ENCODE data around the gene CROCC2.

The CROCC2 gene

DNA sequence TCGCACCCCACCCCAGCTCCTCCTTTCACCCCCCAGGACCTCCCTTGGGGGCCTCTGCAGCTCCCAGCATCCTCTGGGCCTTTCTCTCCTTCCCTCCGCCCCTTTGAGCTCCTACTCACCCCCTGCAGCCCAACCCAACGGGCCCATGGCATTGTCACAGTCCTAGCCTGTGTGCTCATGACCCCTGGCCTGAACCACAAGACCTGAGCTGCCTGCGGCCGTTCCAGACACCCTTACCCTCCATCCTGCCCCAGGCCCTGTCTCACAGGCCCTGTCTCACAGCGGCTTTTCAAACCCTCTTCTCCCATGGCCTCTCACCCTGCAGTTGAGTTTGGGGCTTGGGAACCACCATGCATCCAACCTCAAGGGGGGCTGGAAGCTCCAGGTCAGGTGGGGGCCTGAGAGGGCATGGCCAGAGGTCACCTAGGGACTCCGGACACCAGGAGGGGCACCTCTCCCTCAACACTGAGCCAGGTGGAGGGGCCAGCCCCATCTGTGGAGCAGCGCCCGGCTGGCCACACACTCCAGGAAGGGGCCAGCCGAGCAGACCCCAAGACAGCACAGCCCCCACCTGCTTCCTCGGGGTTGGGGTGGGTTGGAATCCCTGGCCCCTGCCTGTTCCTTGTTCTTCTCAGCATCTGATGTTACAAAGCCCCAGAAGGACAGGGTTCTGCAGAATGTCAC lies 17.1 kb upstream of the CROCC2 start:
- H4K20me1 ChIP-seq (ENCODE audit: insufficient read depth, low read length) = no peaks in the 10 kb centered on the region
- DNase-seq (no peak), ATAC-seq (ENCODE audit: insufficient read depth, low read depth) (no peak)
- no peak overlapping the region for H3K4me2 ChIP-seq (ENCODE audit: insufficient read depth, low read length)
- no peak overlapping the region for H3K9ac ChIP-seq (ENCODE audit: low read depth, low read length)
- no peaks in the 10 kb centered on the region for H3K79me2 ChIP-seq (ENCODE audit: insufficient read depth, low read length)
- H3K36me3 ChIP-seq (ENCODE audit: insufficient read depth, low read length) = no peaks in the 10 kb centered on the region
- no peaks in the 10 kb centered on the region for H3K27me3 ChIP-seq (ENCODE audit: insufficient read depth, low read length, poor library complexity)
- no peaks in the 10 kb centered on the region for H3K9me3 ChIP-seq (ENCODE audit: insufficient read depth, low read length, severe bottlenecking)
- no peak overlapping the region for H3K4me3 ChIP-seq (ENCODE audit: low read depth in 1 of 2, low read length in 2 of 2)
- TF ChIP-seq EZH2 (IDR thresholded peaks at IDR 0.05; ENCODE audit: borderline replicate concordance, low read depth, low read length, severe bottlenecking) (no peak), CTCF (IDR thresholded peaks at IDR 0.05; ENCODE audit: borderline replicate concordance, extremely low read depth, low read length, poor library complexity, severe bottlenecking) (no peak)
- H2AFZ ChIP-seq (ENCODE audit: low read depth, low read length) = no peak overlapping the region
- H3K4me1 ChIP-seq (ENCODE audit: insufficient read depth, low read length) = no peaks in the 10 kb centered on the region
- H3K27ac ChIP-seq (ENCODE audit: low read length) = no peak overlapping the region

DNA sequence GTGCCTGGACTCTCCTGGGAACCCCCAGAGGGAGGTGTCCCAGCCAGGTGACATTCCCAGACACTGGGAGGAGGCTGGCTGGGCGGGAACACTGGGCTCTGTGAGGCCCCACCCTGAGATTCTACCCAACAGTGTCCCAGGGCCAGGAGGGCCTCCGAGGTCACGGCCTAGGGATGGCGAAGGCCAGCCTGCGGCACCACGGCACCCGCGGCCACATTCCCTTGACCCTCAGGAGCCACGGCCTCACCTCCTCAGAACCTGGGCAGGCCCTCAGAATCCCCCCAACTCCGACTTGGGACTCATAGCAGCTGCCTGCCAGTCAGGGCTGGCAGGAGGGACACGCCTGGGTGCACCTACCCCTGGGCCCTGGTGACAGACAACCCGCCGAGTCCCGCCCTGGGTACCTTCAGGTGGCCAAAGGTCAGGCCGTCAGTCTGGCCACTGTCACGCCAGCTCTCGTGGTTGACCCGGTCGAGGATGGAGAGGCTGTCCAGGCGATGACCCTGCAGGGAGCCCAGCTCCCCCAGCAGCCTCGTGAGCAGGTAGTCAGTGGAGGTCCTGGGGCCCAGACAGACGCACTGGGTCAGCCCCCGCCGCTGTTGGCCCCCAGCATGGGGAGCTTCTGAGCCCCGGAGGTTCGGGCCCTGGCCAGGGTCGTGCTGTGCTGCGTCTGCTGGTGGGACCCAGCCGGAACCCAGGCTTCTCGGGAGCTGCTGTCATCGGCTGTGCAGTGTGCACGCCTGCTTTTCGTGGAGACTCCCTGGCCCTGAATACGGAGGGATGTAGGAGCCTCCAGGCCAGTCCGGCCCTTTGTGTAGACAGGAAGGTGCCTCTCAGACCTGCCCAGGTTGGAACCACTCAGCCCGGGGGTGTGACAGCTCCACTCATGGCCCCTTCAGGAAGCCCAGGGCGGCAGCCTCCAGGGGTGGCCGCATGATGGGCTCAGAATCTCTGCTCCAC lies 16.3 kb upstream of the CROCC2 start:
- no peak overlapping the region for H3K9ac ChIP-seq (ENCODE audit: low read depth, low read length)
- no peaks in the 10 kb centered on the region for H3K79me2 ChIP-seq (ENCODE audit: insufficient read depth, low read length)
- no peaks in the 10 kb centered on the region for H3K36me3 ChIP-seq (ENCODE audit: insufficient read depth, low read length)
- DNase-seq (no peak), ATAC-seq (ENCODE audit: insufficient read depth, low read depth) (no peak)
- TF ChIP-seq CTCF (IDR thresholded peaks at IDR 0.05; ENCODE audit: borderline replicate concordance, extremely low read depth, low read length, poor library complexity, severe bottlenecking) = no peak
- TF ChIP-seq EZH2 (IDR thresholded peaks at IDR 0.05; ENCODE audit: borderline replicate concordance, low read depth, low read length, severe bottlenecking) = no peak
- H3K9me3 ChIP-seq (ENCODE audit: insufficient read depth, low read length, severe bottlenecking) = no peaks in the 10 kb centered on the region
- no peak overlapping the region for H3K27ac ChIP-seq (ENCODE audit: low read length)
- H3K4me2 ChIP-seq (ENCODE audit: insufficient read depth, low read length) = no peak overlapping the region
- H4K20me1 ChIP-seq (ENCODE audit: insufficient read depth, low read length) = no peaks in the 10 kb centered on the region
- no peaks in the 10 kb centered on the region for H3K4me1 ChIP-seq (ENCODE audit: insufficient read depth, low read length)
- no peak overlapping the region for H3K4me3 ChIP-seq (ENCODE audit: low read depth in 1 of 2, low read length in 2 of 2)
- H3K27me3 ChIP-seq (ENCODE audit: insufficient read depth, low read length, poor library complexity) = no peaks in the 10 kb centered on the region
- H2AFZ ChIP-seq (ENCODE audit: low read depth, low read length) = no peak overlapping the region

DNA sequence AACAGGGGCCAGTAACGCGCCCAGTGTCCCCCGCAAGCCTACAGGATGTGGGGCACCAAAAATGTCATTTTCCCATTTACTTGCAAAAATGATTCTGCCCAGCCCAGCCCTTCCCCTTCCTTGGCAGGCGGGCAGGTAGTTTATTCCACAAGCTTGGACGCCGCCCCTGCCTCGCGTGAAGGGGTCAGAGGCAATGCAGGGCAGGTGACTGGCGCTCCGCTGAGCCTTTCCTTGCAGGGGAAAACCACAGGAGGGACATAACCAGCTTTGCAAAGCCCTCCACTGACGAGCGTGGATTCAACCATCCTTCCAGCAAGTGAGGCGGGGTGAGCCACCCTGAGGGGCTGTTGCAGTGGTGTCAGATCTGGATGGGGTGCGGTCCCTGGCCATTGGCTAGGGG lies 15.4 kb upstream of the CROCC2 start:
- ATAC-seq (ENCODE audit: insufficient read depth, low read depth) = no peak

More for the DNA sequence above, 15.4 kb upstream of the CROCC2 start:
- Histone ChIP-seq H3K4me1 (ENCODE audit: insufficient read depth, low read length) (no peaks in the 10 kb centered on the region), H3K9ac (ENCODE audit: low read depth, low read length) (no peak overlapping the region), H3K4me3 (ENCODE audit: low read depth in 1 of 2, low read length in 2 of 2) (no peak overlapping the region), H3K4me2 (ENCODE audit: insufficient read depth, low read length) (no peak overlapping the region), H3K36me3 (ENCODE audit: insufficient read depth, low read length) (no peaks in the 10 kb centered on the region), H3K27ac (ENCODE audit: low read length) (no peak overlapping the region), H4K20me1 (ENCODE audit: insufficient read depth, low read length) (peaks cover 5% of the 10 kb centered on the region; the same call in 1 of the 2 replicates), H2AFZ (ENCODE audit: low read depth, low read length) (no peak overlapping the region), H3K9me3 (ENCODE audit: insufficient read depth, low read length, severe bottlenecking) (no peaks in the 10 kb centered on the region), H3K27me3 (ENCODE audit: insufficient read depth, low read length, poor library complexity) (no peaks in the 10 kb centered on the region), H3K79me2 (ENCODE audit: insufficient read depth, low read length) (no peaks in the 10 kb centered on the region)
- no peak for TF ChIP-seq CTCF (IDR thresholded peaks at IDR 0.05; ENCODE audit: borderline replicate concordance, extremely low read depth, low read length, poor library complexity, severe bottlenecking)
- no peak for TF ChIP-seq EZH2 (IDR thresholded peaks at IDR 0.05; ENCODE audit: borderline replicate concordance, low read depth, low read length, severe bottlenecking)
- DNase-seq = no peak

All from DND-41 (cell line).